HL-60/S4 treated with retinoic acid at 250 ng/mL for 4 days and 3 days (cell line): ENCODE measurements around the gene XXYLT1.

Experiments
- in situ Hi-C: fragments of 300-500 bp; cut with MboI; formaldehyde crosslinking; loops from 2 replicates; pipeline ENCODE4 v1.7.0; 2022; ENCODE audit warnings: low sequenced_read_pairs

Gene XXYLT1

DNA sequence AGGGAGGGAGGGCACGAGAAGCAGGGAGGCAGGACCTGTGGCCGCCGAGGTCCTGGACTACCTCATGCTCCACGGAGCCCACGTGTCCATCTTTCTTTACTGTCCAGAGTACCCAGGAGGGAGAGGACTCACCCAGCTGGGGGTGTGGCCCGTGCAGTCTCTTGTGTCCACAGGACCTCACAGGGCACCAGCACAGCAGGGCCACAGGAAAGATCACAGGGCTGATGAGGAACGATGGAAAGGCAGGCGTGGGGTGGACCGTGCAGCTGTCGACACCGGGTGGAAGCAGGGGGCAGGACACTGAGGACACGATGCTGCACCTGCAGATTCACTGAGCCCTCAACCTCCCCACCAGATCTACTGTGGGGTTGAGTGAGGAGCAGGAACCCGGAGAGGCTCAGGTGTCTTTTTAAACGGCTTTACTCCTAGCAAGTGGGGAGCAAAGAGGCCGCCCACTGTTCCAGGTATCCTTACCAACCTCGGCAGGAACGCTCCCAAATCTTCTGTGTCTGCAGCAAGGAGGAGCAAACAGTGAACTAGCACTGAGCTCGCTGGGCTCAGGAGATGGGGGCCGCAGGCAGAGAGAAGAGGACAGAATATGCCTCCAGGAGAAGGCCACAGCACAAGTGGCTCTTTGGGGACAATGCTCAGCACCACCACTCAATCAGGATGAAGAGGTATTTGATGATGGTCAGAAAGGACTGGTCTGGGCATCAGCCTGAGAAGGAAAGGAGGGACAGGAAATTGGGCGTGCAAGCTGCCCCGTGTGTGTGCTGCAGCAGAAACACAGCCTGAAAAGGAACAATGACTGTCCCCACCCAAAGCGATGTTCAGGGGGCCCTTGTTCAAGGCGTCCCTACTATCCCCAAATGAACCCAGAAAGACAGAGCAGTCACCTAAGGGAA lies 198.8 kb downstream of the XXYLT1 start:
- in situ Hi-C loops = no loop called here

DNA sequence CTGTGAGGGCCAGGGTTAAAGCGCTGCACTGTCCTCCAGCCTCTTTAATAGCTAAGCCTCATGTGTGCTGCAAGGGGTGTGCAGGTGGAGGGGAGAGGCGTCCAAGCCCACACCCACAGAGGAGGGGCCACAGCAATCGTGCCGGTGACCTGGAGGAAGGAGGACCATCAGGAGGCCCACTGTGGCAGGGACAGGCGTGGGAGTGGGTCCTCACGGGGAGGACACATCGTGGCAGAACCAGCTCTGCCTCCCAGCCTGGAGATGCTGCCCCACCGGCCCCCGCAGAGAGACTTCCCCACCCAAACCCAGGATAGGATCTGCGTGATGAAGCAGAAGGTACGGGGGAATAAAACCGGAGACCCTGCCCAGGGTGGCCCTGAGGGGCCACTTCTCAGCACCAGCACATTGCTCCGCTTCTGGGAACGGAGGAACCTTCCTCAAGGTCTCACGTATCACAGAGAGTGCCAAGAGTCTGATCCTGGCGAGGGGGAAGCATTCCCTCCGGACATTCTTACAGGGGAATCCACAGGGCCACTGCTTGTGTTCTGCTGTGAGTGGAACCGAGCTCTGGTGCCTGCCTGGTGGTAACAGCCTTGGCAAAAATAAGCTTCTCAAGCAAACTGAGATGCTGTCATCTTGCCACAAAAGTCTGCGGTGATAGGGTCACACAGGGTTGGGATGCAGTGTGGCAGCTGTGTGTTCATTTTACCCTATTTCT lies 199.8 kb downstream of the XXYLT1 start:
- in situ Hi-C loops = no loop called here

DNA sequence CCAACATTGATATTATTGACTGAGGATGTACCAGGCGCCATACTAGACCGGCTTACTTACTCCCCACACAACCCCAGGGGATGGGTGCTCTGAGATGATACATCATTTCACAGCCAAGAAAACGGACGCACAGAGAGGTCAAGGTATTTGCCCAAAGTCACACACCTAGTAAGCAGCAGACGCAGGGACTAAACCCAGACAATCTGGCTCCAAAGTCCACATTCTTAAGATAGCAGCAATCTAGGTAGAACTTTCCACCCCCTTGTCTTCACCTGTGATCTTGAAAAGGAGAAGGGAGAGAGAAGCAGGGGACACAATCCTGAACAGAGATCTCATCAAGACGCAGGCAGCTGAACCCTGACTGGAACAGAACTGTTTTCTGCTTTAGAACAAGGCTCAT lies 200.6 kb downstream of the XXYLT1 start:
- in situ Hi-C loops = no loop called here

DNA sequence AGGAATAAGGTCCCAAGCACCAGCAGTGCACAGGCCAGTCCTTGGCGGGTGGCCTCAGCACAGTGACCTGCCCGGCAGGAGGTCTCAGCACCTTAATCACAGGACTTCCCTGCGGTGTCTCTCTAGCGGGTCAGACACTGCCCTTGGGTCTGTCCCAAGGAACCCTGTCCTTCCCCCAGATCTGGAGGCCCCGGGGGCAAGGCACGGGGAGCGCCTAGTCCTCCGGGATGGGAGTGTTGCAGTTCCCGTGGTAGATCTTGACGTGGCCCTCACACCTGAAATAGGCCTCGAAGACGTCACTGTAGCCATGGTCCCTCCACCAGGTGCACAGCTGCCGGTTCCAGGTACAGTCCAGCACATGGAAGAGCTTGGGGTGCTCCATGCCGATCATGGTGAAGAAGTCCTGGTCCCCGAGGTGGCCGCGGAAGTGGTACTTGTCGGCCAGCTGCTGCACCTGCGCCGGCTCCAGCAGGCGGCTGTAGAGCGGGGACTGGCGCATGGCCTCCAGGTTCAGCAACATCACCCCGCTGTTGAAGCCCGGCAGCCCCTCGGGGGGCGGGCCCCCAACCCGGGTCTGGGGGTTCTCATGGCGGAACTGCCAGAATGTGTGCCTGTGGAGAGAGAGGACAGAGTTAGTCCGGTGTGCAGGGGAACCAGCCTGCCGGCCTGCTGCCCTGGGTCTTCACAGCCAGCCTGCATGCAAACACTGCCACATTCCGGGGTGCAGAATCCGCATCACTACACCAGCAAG lies 201.3 kb downstream of the XXYLT1 start:
- in situ Hi-C loops = no loop called here

DNA sequence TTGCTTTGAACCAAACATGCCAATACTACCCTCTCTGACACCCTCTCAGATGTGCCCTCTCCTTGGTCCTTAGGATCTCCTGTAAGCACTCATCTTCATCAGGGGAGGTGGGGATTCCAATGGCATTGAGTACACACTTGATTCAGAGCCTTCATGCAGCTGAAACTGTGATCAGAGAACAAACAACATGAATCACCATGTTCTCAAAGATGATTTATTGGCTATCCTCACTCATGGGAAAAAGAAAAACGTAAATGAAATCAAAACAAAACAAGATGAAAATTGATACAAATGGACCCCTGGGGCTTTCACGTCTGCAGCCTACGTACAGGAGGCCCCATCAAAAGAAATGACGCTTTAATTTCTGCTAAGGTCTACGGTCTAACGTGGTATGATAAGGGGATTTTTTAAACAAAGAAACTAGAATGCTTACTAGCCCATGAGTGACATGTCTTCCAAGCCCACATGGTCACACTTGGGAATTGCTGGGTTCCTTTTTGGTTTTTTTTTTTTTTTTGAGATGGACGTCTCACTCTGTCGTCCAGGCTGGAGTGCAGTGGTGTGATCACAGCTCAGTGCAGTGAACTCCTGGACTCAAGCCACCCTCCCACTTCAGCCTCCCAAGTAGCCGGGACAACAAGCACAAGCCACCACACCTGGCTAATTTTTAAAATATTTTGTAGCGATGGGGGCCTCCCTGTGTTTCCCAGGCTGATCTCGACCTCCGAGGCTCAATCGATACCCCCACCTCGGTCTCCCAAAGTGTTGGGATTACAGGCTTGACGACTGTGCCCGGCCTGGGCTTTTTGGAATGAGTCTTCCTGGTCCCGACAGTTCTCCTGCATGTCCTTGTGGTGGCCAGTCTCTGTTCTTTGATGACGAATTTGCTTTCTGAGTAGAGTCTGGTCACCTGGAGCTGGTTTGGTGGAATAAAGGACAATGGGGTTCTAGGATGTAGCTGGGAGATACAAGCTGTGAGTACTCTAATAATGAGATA lies 202.6 kb downstream of the XXYLT1 start:
- in situ Hi-C loops = no loop called here

DNA sequence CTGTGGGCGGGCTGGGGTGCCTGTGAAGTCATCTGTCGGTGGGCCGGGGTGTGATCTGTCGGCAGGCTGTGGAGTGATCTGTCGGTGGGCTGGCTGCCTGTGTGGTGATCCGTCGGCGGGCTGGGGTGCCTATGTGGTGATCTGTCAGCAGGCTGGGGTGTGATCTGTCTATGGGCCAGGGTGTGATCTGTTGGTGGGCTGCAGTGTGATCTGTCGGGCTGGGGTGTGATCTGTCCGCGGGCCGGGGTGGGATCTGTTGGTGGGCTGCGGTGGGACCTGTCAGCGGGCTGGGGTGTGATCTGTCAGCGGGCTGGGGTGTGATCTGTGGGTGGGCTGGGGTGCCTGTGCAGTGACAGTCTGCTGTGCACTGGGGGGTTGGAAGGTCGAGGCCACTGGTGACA lies 204.5 kb downstream of the XXYLT1 start:
- in situ Hi-C loops = no loop called here

DNA sequence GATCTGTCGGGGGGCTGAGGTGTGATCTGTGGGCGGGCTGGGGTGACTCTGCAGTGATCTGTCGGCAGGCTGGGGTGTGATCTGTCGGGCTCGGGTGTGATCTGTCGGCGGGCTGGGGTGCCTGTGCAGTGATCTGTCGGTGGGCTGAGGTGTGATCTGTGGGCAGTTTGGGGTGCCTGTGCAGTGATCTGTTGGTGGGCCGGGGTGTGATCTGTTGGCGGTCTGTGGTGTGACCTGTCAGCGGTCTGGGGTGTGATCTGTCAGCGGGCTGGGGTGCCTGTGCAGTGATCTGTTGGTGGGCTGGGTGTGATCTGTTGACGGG lies 205.1 kb downstream of the XXYLT1 start:
- in situ Hi-C loops = no loop called here

DNA sequence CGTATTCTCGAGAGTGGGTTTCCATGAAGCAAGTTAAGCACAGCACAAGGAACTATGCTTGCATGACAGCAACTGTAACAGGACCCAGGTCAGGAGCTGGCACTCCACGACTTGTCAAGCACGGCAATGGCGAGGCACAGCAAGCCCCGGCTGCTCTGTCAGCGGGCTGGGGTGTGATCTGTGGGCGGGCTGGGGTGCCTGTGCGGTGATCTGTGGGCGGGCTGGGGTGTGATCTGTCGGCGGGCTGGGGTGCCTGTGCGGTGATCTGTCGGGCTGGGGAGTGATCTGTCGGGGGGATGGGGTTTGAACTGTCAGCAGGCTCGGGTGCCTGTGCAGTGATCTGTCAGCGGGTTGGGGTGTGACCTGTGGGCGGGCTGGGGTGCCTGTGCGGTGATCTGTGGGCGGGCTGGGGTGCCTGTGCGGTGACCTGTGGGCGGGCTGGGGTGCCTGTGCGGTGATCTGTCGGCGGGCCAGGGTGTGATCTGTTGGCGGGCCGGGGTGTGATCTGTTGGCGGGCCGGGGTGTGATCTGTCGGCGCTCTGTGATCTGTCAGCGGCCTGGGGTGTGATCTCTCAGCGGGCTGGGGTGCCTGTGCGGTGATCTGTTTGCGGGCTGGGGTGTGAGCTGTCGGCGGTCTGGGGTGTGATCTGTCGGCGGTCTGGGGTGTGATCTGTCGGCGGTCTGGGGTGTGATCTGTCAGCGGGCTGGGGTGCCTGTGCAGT lies 205.7 kb downstream of the XXYLT1 start:
- in situ Hi-C loops = no loop called here

DNA sequence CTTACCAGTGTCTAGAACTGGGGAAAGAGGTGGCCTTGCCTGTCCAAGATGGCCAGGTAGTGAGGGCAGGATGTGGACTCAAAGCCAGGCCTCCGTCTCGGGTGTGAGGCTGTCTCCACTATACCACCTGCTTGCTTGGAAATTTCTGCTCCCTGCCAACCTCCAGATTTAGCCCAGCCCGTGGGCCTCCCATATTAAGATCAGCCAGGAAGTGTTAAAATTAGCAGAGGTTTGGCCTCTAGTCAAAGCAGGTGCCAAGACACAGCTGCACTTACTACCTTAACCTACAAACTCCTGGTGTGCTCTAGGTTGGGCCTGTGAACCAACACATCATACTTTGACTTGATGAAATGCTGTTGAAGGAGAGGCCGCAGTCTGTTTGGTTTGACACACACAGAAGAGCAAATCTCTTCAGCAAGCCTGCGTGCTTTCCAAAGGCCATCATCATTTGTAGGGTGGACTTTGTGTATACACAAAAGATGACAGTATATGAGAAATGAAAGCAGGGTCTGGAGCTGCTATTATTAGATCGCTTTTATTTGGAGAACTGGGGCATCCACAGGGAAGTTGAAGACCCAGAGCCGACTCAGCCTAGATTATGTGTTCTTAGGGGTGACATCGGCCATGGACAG lies 206.5 kb downstream of the XXYLT1 start:
- in situ Hi-C loops = no loop called here

DNA sequence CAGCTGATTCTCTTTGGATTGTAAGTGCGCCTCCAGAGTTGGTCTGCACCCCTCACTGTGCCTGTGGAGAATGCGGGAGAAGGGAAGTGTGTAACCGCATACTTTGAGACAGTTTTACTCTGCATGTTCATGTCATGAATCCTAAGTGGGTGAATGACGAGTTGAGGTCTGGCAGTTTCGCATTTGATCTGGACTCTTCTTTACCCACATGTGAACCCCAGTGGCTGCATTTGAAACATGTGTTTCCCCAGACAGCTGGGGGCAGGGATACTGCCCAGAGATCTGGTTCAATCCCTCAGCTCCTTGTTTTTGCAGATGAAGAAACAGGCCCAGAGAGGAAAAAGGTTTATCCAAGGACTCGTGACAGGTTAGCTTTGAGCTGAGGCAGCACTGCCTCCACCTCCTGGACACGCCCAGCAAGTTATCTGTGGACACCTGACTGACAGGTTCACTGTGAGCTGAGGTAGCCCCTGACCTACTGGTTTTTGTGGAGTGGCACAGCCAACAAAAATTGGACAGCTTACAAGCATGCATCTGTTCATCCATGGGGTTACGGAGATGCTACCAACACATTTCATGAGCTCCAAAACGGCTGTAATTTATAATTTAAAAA lies 207.3 kb downstream of the XXYLT1 start:
- in situ Hi-C loops = no loop called here

DNA sequence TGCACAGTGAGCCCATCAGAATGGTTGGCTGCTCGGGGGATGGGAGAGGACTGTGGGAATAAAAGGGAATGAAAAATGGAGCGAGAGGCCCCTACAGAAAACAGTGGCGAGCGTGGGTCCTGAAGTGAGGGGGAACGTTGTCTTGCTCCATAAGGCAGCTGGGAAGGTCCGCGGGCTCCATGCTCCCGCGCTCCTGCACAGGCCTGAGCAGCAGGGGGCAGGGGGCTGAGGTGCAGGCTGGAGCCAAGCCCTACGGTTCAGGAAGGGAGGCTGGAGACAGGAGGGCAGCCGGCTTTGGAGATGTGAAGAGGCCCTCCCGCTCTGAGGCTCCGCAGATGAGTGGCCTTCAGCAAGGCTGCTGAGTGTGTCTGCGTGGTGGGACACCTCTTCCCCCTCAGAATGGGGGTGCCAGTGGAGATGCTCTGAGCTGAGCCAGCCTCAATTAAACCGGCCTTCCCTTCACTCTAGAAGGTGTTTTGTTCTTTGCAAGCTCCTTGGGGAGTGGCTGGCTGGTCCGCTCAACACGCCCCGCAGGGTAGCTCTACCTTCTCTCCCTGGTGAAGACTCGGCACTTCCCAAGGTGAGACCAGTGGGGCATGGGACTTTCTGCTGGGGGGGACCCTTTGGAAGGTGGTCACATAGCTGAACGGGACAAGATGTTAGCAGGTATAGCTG lies 208.0 kb downstream of the XXYLT1 start:
- in situ Hi-C loops = no loop called here

DNA sequence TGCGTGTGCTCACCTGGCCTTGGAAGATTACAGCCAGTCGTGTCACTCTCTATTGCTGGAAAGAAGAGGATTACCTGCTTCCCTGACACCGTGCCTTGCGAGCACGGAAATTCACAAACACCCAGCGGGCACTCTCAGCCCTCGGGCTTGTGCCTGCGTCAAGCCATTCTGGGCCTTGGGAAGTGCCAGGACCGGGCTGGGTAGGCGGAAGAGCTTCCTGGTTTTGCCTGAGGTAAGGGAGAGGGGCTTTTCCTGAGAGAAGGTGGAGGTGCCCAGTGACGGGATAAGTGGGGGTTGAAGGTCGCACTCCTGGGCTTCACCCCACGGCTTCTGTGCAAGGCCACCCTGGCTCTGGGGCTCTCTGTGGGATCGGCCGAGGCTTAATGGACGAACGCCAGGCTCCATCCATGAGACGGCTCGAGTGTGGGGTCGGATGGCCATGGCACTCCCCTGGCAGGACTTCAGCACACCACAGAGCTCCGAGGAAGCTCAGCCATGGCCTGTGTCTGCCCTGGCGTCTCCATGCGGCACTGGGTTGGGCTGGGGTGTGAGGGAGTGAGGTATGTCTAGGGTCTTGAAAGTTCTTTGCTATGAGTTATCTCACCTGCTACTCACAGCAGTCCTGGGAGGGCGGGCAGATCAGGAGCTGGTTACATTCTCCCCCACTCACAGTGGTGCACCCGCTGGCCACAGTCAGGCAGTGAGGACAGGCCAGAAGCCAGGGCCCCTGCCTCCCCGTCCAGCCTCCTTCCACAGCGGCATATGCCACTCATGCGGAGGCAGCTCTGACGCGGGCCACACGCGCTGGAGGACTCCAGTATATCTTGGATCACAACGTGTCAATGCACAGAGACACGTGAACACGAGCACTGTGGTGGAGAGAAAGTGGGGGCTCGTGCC lies 209.0 kb downstream of the XXYLT1 start:
- in situ Hi-C loops = no loop called here

DNA sequence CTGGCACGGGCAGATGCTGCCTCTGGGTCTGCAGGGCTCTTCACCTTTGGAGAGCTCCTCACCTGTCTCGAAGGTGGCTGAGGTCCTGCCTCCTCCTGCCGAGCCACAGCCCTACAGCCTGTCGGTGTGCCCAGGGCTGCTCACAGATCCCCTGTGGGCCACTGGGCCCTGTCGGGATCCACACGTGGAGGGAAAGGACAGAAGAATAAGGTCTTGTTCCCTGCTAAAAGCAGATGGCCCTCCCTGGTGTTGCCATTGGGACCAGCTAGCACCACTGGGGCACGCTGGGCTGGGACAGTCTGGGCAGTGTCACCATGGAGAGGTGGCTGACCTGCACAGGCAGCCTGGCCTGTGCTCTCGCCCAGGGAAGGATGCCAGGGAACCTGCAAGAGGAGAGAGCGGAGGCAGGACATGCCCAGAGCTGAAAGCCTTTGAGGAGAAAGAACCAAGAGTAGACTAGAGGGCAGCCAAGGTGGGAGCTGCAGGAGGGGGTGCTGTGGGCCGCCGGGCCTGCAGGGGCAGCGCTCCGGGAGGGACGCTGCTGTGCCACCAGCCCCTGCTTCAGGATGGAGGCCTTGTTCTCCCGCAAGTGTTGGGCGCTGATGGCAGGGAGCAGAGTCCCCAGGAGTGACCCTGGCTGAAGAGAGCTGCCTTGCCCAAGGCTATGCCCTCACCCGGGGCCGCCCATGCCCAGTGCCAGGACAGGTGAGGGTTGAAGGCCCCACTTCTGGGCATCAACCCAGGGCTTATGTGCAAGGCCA lies 210.2 kb downstream of the XXYLT1 start:
- in situ Hi-C loops = no loop called here

DNA sequence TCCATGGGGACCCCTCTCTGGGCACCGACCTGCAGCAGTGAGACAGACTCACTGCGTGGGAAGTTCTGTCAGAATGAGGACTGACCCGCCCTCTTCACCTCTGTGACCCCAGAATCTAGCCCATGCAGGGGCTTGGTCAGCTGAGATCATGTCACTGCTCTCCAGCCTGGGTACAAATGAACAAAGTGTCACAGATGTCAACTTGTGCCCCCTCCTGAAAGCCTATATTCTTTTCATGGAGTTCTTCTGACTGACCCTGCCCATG lies 210.8 kb downstream of the XXYLT1 start:
- in situ Hi-C loops = no loop called here

DNA sequence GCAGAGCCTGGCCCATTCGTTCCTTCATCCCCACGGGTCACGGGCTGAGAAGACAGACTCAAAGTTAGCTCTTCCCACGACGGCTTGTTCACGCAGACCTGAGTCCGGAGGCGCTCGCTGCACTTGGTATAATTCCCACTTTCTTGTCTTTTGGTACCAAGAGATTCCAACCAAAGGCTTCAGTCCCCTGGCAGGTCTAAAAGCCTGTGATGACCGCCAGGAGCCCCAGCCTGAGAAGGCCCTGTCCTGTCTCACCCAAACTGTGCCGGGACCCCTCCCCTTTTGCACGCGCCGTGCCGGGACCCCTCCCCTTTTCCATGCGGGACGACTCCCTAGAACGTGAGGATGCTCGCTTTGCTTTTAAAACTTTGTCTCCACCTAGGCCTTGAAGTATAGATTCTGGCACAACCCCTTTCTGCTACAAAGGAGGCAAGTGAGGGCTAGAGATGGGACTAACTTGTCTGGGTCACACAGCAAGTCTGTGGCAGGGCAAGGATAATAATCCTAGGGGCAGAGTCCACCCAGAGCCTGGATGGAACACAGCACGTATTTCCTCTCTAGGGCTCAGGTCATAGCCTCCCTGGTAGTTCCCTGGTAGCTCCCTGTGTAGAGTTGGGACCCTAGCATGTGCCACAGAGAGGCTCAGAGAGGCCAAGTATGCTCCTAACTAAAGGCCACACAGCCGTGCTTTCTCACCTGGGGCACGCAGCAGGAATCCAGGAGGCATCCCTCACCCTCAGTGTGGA lies 211.3 kb downstream of the XXYLT1 start:
- in situ Hi-C loops = no loop called here

DNA sequence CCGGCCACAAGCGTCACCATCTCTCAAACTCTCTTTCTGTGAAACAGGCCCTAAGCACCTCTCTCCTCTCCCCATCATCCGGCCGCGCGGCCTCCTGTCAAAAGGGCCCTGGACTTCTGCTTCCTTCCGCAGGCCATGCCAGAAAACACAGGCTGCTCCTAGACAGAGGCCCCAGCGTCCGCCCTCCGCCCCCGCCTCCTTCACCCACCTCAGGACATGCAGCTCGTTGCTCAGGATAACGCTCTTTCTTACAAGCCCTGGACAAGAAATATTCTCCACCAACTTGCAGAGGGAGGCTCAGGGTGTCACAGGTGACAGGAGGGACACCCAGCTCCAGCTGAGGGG lies 212.0 kb downstream of the XXYLT1 start:
- in situ Hi-C loops = no loop called here
